IPS-11a (cell line): ENCODE results near the gene KRTAP10-11.
"Not testable (repeated sequence)": the region's sequence is repeated elsewhere in the genome, so short reads cannot be mapped to it uniquely, and the experiment has no call there.

Source experiments
- H3K4me3 ChIP-seq: one replicate; pipeline ENCODE4 v1.5.1; 2013; ENCODE audit warnings: low read depth, low read length, control low read depth

The KRTAP10-11 gene

GRCh38 chr21:44661567-44661966, 15.4 kb downstream of the KRTAP10-11 start:
- H3K4me3 ChIP-seq, result not testable (repeated sequence)

GRCh38 chr21:44664691-44665090, 18.5 kb downstream of the KRTAP10-11 start:
- H3K4me3 ChIP-seq, result no peak overlapping the region

- H3K4me3 ChIP-seq, result no peak within 1 kb of the TSS
These were observed 20.4 kb downstream of the KRTAP10-11 start, which contains the start of gene KRTAP12-2 for GRCh38 chr21:44666401-44667320. KRTAP12-2 (minus strand) TSS chr21:44666927; CDS start chr21:44666886, 41 bp downstream.

- no peak overlapping the region for H3K4me3 ChIP-seq
These were observed 21.4 kb downstream of the KRTAP10-11 start for GRCh38 chr21:44667612-44668011.

- H3K4me3 ChIP-seq, result no peak overlapping the region
These were observed 24.6 kb downstream of the KRTAP10-11 start for GRCh38 chr21:44670642-44671432.

GRCh38 chr21:44671911-44672310, 25.7 kb downstream of the KRTAP10-11 start:
- H3K4me3 ChIP-seq, result no peak overlapping the region

GRCh38 chr21:44677881-44678280, 31.7 kb downstream of the KRTAP10-11 start:
- H3K4me3 ChIP-seq, result no peak overlapping the region

DNA sequence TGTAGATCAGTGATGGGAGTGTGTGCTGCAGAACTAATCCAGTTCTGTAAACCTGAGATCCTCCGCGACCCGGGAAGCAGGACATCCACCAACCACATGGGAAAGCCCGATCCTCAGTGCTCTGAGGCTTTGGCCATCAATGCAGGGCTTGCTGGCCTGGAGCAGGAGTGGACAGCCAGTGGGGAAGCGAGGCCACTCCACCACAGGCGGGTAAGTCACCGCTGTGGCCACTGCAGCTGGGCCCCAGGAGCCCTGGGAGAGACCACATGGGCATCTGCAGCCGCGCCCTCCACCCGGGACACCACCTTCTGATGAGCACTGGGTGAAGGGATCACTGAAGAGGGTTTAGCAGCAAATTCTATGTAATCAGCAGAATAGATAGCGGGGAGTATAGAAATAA, 34.9 kb downstream of the KRTAP10-11 start:
- H3K4me3 ChIP-seq, result no peak overlapping the region

DNA sequence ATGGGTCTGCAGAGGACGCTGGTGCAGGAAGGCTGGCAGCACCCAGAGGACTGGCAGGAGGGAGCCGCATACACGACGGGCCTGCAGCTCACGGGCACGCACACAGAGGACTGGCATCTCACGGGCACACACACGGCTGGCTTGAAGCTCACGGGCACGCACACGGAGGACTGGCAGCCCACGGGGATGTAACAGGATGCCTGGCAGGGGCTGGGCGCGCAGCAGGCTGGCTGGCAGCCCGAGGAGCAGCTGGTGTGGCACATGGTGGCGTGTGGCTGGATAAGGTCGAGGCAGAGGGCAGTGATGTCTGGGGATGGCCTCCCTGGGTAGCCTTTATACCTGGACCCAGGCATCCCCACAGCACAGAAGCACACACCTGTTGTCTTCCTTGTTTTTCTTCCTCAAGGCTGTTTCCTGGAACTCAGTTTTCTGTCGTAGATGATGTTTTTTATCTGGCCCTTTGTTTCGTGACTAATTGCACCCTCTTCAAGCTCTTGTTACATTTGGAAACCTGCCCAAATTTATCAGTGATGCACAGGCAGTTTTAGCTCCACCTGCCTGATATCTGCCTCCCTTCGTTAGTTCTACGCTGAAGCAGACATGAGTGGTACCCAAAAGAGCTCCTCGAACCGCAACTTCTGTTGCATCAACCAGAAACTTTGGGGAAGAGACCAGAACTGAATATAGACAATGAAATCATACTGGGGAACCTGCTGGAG, 35.8 kb downstream of the KRTAP10-11 start, which contains the start of gene KRTAP12-1:
TSS of gene KRTAP12-1 (minus strand) at position 303 of the 719 bp plus-strand sequence. CDS start at position 263, 40 bp downstream.
- no peak within 1 kb of the TSS for H3K4me3 ChIP-seq

DNA sequence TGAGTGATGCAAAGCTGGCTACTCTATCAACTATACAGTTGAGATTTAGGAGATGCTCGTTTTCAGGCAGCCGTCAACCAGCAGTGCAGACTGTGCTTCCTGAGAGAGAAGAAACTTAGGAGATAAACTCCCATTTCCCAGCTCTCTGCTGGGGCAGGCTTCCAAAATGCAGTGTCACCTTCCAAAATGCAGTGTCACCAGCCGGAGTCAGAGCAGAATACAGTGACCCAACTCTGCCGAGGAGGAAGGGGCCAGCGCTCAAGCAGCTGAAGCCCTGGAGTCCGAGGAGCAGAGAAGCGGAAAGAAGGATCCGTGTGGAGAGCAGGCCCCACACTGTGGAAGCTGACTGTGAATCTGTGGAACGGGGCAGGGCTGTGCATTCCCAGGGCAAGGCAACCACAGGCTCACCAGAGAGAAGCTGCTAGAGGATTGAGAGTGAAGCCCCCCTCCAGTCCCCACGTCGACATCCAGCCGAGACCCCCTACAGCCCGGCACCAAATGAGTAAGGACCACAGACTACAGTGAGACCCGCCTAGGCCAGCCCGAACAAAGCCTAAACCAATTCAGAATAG, 36.5 kb downstream of the KRTAP10-11 start:
- H3K4me3 ChIP-seq, result no peak overlapping the region

DNA sequence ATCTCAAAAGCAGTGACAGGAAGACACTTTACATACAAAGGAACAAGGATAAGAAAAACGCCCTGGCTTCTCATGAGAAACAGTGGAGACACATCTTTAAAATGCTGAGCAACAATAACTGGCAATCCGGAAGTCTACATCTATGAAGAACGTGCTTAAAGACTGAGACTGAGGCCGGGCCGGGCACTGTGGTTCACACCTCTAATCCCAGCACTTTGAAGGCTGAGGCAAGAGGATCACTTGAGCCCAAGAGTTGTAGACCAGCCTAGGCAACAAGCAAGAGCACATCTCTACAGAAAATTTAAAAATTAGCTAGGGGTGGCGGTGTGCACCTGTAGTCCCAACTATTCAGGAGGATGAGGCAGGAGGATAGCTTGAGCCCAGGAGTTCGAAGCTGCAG, 37.9 kb downstream of the KRTAP10-11 start:
- no peak overlapping the region for H3K4me3 ChIP-seq

- H3K4me3 ChIP-seq, result no peak overlapping the region
These were observed 38.3 kb downstream of the KRTAP10-11 start for GRCh38 chr21:44684483-44684882.

- not testable (repeated sequence) for H3K4me3 ChIP-seq
These were observed 38.8 kb downstream of the KRTAP10-11 start for GRCh38 chr21:44685050-44685449.

GRCh38 chr21:44686000-44686781, 40.0 kb downstream of the KRTAP10-11 start:
- no peak overlapping the region for H3K4me3 ChIP-seq

- H3K4me3 ChIP-seq, result no peak overlapping the region
These were observed 40.8 kb downstream of the KRTAP10-11 start for GRCh38 chr21:44686843-44687561.

- H3K4me3 ChIP-seq, result no peak overlapping the region
These were observed 41.5 kb downstream of the KRTAP10-11 start for GRCh38 chr21:44687671-44688070.

DNA sequence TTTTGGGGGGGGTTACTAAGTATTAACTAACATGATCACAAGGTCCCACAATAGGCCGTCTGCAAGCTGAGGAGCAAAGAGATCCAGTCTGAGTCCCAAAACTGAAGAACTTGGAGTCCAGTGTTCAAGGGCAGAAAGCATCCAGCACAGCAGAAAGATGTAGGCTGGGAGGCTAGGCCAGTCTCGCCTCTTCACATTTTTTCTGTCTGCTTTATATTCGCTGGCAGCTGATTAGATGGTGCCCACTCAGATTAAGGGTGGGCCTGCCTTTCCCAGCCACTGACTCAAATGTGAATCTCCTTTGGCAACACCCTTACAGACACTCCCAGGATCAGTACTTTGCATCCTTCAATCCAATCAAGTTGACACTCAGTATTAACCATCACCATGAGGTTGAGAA, 43.5 kb downstream of the KRTAP10-11 start:
- H3K4me3 ChIP-seq, result not testable (repeated sequence)

DNA sequence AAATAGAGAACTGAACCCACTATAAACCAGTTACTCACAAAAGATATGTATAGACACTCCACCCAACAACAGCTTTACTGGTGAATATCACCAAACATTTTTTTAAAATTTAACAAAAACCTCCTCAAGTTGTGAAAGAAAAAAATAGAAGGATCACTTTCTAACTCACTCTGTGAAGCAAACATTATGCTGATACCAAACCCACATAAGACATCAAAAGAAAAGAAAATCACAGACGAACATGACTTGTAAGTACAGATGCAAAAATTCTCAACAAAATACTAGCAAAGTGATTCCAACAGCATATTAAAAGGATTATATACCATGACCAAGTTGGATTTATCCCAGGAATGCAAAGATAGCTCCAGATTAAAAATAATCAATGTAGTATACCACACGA, 45.5 kb downstream of the KRTAP10-11 start:
- H3K4me3 ChIP-seq, result no peak overlapping the region

DNA sequence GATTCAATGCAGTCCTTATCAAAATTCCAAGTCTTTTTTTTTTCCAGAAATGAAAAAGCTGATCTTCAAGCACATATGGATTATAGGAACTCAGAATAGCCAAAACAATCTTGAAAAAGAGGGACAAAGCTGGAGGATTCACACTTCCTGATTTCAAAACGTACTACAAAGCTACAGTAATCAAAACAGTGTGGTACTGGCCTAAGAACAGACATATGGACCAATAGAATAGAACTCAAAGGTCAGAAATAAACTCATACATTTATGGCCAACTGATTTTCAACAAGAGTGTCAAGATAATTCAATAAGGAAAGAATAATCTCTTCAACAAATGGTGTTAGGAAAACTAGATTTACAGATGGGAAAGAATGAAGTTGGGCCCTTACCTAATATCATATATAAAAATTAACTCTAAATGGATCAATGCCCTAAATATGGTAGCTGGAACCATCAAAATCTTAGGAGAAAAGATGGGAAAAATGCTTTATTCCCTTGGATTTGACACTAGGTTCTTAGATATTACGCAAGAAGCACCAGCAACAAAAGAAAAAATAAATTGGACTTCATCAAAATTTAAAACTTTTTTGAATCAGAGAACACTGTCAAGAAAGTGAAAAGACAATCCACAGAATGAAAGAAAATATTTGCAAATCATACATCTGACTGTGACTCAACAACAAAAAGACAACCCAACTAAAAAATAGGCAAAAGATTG, 46.7 kb downstream of the KRTAP10-11 start:
- H3K4me3 ChIP-seq, result no peak overlapping the region
